Stimulated activated CD4-positive, alpha-beta T cell treated with anti-CD3 and anti-CD28 coated beads, Interleukin-15, amount 100 ng/mL, for 1 hour (primary cell): Measurements from ENCODE around the gene ZNF700.
"Not testable (repeated sequence)": the region's sequence is repeated elsewhere in the genome, so short reads cannot be mapped to it uniquely, and the experiment has no call there.

Experiments
- DNase-seq, 2 donors: peaks; one replicate each; pipeline ENCODE4 v3.0.0-alpha.2; 2020; ENCODE audit warnings: low read depth in 1 of 2, low spot score in 1 of 2

Gene ZNF700

DNA sequence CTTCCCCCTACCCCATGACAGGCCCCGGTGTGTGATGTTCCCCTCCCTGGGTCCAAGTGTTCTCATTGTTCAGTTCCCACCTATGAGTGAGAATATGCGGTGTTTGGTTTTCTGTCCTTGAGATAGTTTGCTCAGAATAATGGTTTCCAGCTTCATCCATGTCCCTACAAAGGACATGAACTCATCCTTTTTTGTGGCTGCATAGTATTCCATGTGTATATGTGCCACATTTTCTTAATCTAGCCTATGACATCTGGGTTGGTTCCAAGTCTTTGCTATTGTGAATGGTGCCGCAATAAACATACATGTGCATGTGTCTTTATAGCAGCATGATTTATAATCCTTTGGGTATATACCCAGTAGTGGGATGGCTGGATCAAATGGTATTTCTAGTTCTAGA, 13.5 kb downstream of the ZNF700 start:
- not testable (repeated sequence) for DNase-seq

DNA sequence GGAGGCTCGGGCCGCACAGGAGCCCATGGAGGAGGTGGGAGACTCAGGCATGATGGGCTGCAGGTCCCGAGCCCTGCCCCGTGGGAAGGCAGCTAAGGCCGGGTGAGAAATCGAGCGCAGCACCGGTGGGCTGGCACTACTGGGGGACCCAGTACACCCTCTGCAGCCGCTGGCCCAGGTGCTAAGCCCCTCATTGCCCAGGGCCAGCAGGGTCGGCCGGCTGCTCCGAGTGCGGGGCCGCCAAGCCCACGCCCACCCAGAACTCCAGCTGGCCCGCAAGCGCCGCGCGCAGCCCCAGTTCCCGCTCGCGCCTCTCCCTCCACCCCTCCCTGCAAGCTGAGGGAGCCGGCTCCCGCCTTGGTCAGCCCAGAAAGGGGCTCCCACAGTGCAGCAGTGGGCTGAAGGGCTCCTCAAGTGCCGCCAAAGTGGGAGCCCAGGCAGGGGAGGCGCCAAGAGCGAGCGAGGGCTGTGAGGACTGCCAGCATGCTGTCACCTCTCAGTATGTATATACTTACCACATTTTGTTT, 16.5 kb downstream of the ZNF700 start:
- not testable (repeated sequence) for DNase-seq

DNA sequence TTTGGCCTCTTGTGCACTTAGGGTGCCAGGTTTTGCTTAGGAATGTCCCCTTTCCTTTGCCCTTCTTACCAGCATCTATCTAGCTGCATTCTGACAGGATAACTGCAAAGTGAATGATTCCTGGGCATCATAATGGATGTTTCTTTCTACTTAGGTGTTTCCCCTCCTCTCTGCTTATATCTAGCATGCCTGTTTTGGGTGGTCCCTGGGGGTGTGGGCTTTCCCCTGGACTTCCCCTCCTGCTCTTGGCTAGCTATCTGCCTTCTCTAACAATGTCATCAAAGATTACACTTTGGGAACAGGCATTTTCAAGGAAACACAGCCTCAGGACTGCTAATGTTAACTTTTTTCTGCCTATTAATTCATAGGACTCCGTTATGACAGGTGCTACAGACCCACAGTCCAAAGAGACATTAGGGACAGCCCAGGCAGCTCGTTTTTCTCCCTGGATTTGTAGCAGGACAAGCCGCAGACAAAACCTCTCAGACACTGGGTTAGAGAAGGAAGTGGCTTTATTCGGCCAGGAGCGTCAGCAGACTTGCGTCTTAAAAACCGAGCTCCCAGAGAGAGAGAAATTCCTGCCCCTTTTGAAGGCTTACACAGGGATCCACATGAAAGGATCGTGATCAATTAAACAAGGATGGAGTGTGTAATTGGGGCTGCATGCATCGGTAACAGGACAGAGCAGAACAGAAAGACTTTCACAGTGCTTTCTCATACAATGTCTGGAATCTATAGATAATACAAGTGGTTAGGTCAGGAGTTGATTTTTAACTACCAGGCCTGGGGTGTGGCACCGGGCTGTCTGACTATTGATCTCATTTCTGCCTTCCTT, 17.3 kb downstream of the ZNF700 start:
- DNase-seq, result no peak

DNA sequence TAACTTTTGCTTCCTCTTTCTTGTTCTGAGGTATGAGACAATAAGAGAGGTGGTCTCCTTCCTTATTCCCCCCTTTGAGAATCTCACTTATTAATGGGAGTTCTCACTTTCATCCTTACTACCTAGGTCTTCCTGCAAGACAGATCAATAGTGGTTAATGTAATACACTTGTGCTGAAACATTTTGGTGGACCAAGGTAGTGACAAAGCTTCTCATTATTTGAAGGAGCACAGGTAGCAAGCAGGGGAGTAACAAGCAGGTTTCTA, 17.9 kb downstream of the ZNF700 start:
- DNase-seq, result no peak

DNA sequence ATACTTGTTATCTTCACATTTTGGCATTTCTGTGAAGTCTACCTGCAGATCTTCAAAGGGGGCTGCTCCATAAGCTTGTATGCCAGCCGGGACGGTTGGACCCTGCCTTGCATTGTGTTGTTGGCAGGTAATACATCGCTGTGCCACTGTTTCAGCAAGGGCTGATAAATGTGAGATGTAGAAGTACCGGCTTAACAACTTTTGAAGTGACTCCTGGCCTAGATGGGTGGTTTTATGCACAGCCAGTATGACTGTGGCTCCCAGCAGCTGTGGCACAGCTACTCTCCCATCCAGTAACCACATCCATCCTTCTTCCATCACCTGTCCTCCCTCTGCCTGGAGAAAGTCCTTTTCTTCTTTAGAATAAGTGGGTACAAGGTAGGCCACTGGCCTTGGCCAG, 19.7 kb downstream of the ZNF700 start:
- no peak for DNase-seq

DNA sequence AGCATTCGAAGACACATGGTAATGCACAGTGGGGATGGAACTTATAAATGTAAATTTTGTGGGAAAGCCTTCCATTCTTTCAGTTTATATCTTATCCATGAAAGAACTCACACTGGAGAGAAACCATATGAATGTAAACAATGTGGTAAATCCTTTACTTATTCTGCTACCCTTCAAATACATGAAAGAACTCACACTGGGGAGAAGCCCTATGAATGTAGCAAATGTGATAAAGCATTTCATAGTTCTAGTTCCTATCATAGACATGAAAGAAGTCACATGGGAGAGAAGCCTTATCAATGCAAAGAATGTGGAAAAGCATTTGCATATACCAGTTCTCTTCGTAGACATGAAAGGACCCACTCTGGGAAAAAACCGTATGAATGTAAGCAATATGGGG, 23.7 kb downstream of the ZNF700 start:
- DNase-seq, result no peak

DNA sequence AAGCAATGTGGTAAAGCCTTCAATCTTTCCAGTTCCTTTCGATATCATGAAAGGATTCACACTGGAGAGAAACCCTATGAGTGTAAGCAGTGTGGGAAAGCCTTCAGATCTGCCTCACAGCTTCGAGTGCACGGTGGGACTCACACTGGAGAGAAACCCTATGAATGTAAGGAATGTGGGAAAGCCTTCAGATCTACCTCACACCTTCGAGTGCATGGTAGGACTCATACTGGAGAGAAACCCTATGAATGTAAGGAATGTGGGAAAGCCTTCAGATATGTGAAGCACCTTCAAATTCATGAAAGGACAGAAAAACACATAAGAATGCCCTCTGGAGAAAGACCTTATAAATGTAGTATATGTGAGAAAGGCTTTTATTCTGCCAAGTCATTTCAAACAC, 24.3 kb downstream of the ZNF700 start:
- no peak for DNase-seq

DNA sequence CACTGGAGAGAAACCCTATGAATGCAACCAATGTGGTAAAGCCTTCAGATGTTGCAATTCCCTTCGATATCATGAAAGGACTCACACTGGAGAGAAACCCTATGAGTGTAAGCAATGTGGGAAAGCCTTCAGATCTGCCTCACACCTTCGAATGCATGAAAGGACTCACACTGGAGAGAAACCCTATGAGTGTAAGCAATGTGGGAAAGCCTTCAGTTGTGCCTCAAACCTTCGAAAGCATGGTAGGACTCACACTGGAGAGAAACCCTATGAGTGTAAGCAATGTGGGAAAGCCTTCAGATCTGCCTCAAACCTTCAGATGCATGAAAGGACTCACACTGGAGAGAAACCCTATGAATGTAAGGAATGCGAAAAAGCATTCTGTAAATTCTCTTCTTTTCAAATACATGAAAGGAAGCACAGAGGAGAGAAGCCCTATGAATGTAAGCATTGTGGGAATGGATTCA, 24.7 kb downstream of the ZNF700 start:
- not testable (repeated sequence) for DNase-seq

DNA sequence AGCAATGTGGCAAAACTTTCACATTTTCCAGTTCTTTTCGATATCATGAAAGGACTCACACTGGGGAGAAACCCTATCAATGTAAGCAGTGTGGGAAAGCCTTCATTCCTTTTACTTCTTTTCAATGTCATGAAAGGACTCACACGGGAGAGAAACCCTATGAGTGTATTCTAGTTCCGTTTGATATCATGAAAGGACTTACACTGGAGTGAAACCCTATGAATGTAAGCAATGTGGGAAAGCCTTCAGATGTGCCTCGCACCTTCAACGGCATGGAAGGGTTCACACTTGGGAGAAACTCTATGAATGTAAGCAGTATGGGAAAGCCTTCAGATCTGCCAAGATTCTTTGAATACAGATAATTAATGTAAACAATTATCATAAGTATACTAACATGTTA, 25.4 kb downstream of the ZNF700 start:
- no peak for DNase-seq

DNA sequence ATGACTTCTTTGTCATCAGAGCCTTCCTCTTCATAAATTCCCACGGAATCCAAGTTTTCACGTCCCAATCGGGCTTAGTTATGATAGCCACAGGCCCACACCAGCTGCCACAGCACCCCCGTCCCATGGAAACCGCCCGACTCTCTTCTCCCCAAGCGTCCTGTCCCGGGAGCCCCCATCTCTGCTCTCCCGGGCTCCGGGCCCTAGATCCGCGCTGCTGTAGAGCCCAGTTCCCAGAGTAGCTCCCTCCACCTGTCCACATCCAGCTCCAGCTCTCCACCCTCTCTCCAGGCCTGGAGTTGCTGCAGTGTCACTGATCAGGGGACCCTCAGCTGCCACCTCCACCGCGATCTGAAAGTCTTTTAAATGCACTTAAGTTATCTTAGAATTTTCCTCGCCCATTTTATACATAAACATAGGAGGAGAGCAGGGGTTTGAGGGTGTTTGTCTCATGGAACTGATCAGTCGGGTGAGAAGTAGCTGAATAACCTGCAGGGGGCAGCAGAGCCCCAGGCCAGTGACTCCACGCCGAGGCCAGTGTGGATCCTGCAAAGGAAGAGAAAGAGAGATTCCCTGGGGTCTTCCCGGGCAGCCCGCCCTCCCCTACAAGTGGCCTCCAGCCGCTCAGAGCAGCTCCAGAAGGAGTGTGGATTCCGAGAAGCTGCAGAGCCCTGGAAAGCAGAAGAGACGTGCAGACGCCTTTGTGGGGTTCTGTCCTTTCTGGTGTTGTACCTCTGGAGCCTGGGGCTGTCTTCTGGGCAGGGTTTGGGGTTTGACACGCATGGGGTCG, 38.9 kb downstream of the ZNF700 start:
- DNase-seq, result peak; percentile 51 to 54

DNA sequence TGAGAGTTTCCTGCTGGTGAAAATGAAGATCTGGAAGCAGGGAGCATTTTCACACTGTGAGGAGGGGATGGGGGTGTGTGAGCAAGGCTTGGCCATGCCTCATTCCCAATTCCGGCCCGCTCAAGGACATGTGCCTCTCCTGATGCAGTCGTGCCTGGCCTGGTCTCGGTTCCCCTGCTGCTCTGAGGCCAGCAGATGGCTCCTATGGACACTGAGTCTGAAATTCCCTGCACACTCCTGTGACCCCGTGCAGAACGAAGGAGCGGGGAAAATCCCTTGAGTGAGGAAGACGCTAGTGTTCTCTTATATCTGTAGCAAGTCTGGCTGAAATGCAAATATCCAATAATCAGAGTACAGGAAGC, 39.6 kb downstream of the ZNF700 start:
- no peak for DNase-seq

DNA sequence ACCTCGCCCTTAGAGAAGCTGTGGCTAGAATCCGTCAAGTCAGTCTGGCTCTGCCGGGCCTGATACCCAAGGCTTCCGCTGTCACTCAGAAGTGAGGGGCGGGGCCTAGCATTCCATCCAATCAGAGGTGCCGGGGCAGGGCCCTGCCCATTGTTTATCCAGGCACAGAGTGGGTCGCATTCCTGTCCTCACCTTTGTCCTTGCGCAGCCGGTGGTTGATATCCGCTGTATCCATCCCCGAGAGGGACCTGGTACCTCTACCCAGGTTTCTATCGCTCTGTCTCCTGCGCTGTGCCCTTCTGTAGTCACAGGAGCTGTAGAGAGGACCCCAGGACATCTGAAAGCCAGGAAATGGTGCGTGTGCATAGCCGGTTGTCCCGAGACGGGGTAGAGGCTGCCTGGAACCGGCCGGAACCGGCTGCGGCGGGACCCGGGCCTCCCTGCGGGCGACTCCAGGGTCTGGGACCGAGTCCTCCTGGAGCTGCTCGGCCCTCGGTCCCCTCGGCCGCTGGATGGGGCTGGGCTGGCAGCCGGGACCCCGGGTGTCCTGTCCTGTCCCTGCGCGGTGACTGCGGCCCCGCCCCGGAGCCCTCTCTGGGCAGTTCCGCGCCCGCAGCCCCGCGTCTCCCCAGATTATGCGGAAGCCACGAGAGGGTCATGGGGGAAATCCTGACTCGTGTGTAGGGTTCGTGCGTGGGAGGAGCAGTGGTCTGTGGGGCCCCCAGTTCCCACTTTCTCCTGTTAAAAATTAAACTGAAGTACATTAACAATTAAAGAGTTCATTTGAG, 40.1 kb downstream of the ZNF700 start, which contains the start of gene ZNF763:
TSS of gene ZNF763 (plus strand) at position 183 of the 788 bp plus-strand sequence. CDS start at position 352, 169 bp downstream.
- peak; percentile 73 to 76 for DNase-seq

DNA sequence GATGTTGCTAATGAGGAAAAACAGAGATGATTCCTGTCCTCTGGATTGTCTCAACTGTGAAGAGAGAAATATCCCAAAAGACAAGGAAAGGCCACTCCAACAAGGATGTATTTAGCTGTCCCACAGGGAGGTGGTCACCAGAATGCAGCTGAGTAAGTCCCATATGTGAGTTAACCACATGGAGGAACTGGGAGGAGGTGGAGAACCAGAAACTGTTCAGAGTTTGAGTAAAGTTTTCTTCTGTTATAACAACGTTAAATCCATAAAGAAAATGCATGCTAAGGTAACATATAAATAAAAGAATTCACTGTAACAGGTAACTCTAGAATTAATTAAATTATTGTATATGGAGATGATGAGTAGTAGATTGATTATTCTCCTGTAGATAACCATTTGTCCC, 45.3 kb downstream of the ZNF700 start:
- DNase-seq, result no peak

DNA sequence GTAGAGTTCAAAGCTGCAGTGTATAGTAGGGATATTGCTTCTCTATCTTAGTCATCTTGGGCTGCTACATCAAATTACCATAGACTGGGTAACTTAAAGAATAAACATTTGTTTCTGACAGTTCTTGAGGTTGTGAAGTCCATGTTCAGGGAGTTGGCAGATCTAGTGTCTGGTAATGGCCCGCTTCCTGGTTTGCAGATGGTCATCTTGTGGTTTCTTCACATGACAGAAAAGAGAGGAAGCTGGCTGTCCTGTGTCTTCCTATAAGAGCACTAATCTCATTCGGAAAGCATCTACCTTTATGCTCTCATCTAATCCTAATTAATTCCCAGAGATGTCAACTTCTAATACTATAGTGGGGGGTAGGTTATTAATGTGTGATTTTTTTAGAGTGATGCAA, 46.1 kb downstream of the ZNF700 start:
- DNase-seq, result no peak

DNA sequence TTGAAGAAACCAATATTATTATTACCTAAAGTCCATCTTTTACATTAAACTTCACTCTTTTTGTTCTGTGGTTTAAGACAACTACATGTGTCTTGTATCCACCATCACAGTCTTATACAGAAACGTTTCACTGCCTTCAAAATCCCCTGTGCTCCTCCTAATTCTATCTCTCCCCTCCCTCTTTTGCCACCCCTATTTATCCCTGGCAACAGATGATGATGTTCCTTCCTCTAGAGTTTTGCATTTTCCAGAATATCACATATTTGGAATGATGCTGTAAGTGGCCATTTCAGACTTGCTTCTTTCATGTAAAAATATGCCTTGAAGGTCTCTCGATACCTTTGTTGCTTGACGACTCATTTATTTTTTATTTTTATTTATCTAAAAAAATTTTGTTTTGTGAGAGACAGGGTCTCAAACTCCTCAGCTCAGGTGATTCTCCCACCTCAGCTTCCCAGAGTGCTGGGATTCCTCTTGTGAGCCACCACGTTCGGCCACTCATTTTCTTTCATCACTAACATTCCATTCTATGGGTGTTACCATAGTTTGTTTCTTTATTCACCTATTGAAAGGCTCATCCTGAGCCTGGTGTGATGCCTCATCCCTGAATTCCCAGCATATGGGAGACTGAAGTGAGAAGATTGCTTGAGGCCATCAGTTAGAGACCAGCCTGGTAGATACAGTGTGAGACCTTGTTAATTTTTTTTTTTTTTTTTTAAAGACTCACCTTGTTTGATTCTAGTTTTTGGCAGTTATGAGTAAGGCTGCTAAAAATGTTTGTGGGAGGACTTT, 48.3 kb downstream of the ZNF700 start:
- DNase-seq, result no peak

DNA sequence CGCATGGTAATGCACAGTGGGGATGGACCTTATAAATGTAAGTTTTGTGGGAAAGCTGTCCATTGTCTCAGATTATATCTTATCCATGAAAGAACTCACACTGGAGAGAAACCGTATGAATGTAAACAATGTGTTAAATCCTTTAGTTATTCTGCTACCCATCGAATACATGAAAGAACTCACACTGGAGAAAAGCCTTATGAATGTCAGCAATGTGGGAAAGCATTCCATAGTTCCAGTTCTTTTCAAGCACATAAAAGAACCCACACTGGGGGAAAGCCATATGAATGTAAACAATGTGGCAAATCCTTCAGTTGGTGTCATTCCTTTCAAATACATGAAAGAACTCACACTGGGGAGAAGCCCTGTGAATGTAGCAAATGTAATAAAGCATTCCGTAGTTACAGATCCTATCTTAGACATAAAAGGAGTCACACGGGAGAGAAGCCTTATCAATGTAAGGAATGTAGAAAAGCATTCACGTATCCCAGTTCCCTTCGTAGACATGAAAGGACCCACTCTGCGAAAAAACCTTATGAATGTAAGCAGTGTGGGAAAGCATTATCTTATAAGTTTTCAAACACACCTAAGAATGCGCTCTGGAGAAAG, 53.7 kb downstream of the ZNF700 start:
- DNase-seq, result no peak

DNA sequence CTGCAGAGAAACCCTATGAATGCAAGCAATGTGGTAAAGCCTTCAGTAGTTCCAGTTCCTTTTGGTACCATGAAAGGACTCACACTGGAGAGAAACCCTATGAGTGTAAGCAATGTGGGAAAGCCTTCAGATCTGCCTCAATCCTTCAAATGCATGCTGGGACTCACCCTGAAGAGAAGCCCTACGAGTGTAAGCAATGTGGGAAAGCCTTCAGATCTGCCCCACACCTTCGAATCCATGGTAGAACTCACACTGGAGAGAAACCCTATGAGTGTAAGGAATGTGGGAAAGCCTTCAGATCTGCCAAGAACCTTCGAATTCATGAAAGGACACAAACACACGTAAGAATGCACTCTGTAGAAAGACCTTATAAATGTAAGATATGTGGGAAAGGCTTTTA, 54.6 kb downstream of the ZNF700 start:
- DNase-seq, result no peak

DNA sequence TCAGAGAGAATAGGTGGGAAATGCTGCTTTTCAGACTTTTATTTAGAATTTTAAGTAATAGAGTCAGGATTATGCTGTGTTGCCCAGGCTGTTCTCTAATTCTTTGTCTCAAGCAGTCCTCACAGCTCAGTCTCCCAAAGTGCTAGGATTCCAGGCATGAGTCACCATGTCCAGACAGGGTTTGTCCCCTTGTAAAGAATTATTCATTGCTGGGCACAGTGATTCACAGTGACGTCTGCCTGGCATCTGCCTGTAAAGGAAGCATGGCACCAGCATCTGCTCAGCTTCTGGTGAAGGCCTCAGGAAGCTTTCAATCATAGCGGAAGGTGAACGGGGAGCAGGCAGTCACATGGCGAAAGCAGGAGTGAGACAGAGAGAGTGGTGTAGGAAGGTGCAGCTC, 57.6 kb downstream of the ZNF700 start:
- no peak for DNase-seq

DNA sequence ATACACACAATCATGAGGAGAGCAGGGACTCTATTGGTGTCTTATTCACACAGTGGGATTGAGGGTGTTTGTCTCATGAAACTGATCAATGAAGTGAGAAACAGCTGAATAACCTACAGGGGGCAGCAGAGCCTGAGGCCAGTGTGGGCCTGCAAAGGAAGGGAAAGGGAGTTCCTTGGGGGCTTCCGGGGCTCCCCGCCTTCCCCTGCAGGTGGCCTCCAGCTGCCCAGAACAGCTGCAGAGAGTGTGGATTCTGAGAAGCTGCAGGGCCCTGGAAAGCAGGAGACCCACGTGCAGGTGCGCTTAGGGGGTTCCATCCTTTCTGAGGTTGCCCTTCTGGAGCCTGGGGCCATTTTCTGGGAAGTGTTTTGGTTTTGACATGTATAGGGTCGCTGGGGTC, 60.1 kb downstream of the ZNF700 start:
- DNase-seq, result no peak

DNA sequence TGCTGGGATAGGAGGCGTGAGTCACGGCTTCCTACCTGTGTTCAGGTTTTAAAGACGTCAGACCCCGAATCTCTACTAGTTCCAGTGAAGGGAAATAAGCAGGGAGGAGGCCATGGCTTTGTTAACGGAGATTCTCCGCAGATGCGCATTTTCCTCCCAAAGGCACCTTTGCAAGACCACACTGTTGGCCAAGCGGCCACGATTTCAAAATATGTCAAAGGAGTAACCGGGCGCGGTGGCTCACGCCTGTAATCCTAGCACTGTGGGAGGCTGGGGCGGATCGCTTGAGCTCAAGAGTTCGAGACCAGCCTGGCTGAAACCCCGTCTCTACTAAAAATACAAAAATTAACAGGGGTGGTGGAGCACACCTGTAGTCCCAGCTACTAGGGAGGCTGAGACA, 61.8 kb downstream of the ZNF700 start:
- no peak for DNase-seq
